PC-3 (cell line): ENCODE results near the gene UGT1A10. TPM values are rescaled to one million over a fixed set of nuclear protein-coding genes. Genes with fewer than 3 reads are reported as not detected.

Source experiments
- ATAC-seq: fragments of 200-7000 bp; cut with Tn5 transposase; 2 replicates; pipeline ENCODE4 v1.9.1; 2020; ENCODE audit warnings: mild to moderate bottlenecking, moderate library complexity
- BruUV-seq: library from RNA; stranded (reverse); fragments of 400-500 nt; replicated peaks from 2 replicates; lab custom pipeline; 2021; lab: Mats Ljungman, UMichigan
- CTCF ChIA-PET: fragments of 300-600 bp; sonication (Branson Sonifier 250); formaldehyde crosslinking; loops from one replicate; lab custom pipeline; 2022; ENCODE audit warnings: antibody characterized with exemption; lab: Charles Lee
- POLR2A ChIA-PET: fragments of 300-600 bp; sonication (Branson Sonifier 250); formaldehyde crosslinking; loops from one replicate; lab custom pipeline; 2022; ENCODE audit warnings: antibody characterized with exemption; ENCODE audit not compliant: unreplicated experiment; lab: Charles Lee
- DNase-seq: peaks from one replicate; pipeline ENCODE4 v3.0.0-alpha.2; 2015
- H2AFZ ChIP-seq: fragments of 300-600 bp; sonication (generic); 2 replicates; pipeline ENCODE4 v1.6.0; 2016; ENCODE audit warnings: antibody characterized with exemption, low read length
- H3F3A ChIP-seq: fragments of 300-600 bp; sonication (generic); one replicate; pipeline ENCODE4 v1.6.0; 2017; ENCODE audit warnings: antibody characterized with exemption, low read length, control low read depth, mild to moderate bottlenecking; ENCODE audit not compliant: unreplicated experiment
- H3K27ac ChIP-seq: fragments of 300-600 bp; sonication (generic); 2 replicates; pipeline ENCODE4 v1.5.1; 2016; ENCODE audit warnings: mild to moderate bottlenecking, low read length
- H3K27me3 ChIP-seq: fragments of 300-600 bp; sonication (generic); 2 replicates; pipeline ENCODE4 v1.6.1; 2016; ENCODE audit warnings: low read length, mixed read lengths
- H3K36me3 ChIP-seq: fragments of 300-600 bp; sonication (generic); 2 replicates; pipeline ENCODE4 v1.6.1; 2016; ENCODE audit warnings: low read depth, mixed run types, low read length, mixed read lengths
- H3K4me1 ChIP-seq: fragments of 300-600 bp; sonication (generic); 2 replicates; pipeline ENCODE4 v1.5.1; 2016; ENCODE audit warnings: low read length; ENCODE audit not compliant: insufficient read depth
- H3K4me2 ChIP-seq: fragments of 300-600 bp; sonication (generic); 2 replicates; pipeline ENCODE4 v1.6.0; 2016; ENCODE audit warnings: low read length
- H3K4me3 ChIP-seq: fragments of 300-600 bp; sonication (generic); 2 replicates; pipeline ENCODE4 v1.5.1; 2016; ENCODE audit warnings: mild to moderate bottlenecking, low read length, mixed read lengths
- H3K79me2 ChIP-seq: fragments of 300-600 bp; sonication (generic); 2 replicates; pipeline ENCODE4 v1.6.1; 2017; ENCODE audit warnings: low read length, mixed read lengths
- H3K9ac ChIP-seq: fragments of 300-600 bp; sonication (generic); 2 replicates; pipeline ENCODE4 v1.6.0; 2016; ENCODE audit warnings: mild to moderate bottlenecking, low read length
- H3K9me2 ChIP-seq: fragments of 300-600 bp; sonication (generic); replicated peaks from 2 replicates; pipeline ENCODE4 v1.6.1; 2016; ENCODE audit warnings: mixed run types, low read length, mixed read lengths
- H3K9me3 ChIP-seq: fragments of 300-600 bp; sonication (generic); 2 replicates; pipeline ENCODE4 v1.6.1; 2016; ENCODE audit warnings: low read length, mixed read lengths
- H4K20me1 ChIP-seq: fragments of 300-600 bp; sonication (generic); 2 replicates; pipeline ENCODE4 v1.6.1; 2016; ENCODE audit warnings: low read length, mixed read lengths
- EZH2 ChIP-seq: fragments of 300-600 bp; sonication (generic); IDR thresholded peaks from one replicate; pipeline ENCODE4 v1.6.1; 2017; ENCODE audit warnings: antibody characterized with exemption, mild to moderate bottlenecking, low read length; ENCODE audit not compliant: unreplicated experiment
- EZH2phosphoT487 ChIP-seq: fragments of 300-600 bp; sonication (generic); IDR thresholded peaks from 2 replicates; pipeline ENCODE4 v1.6.1; 2018; ENCODE audit warnings: mild to moderate bottlenecking, antibody characterized with exemption, low read length, borderline replicate concordance
- intact Hi-C: fragments of 100-400 bp; cut with micrococcal nuclease; formaldehyde crosslinking; loops from 2 replicates; pipeline ENCODE4 v1.9.0; 2023
- total RNA-seq: library from RNA; depleted of rRNA; stranded (reverse); fragments of >200 nt; gene quantifications from 2 replicates; pipeline ENCODE4 v1.2.3, GENCODE V29; 2014
- TF ChIP-seq, protein P1 (sequence below): fragments of 300-600 bp; sonication (generic); conservative IDR thresholded peaks from 2 replicates; pipeline ENCODE4 v1.5.1; 2017; ENCODE audit warnings: antibody characterized with exemption, low read depth, mild to moderate bottlenecking, low read length

Gene UGT1A10
- total RNA-seq, 1 experiment from 2014 or later: not detected

- no peaks in the 10 kb centered on the region for H3F3A ChIP-seq
- ChIA-PET CTCF (no interaction called here), POLR2A (no interaction called here)
- DNase-seq (no peak), ATAC-seq (peak; percentile 35; the same call in 1 of the 2 replicates)
- no peaks in the 10 kb centered on the region for H3K4me1 ChIP-seq
- no peak overlapping the region for H3K4me3 ChIP-seq
- H2AFZ ChIP-seq: no peak overlapping the region
- no peak overlapping the region for H3K9ac ChIP-seq
- BruUV-seq: no TSS peak
- no peaks in the 10 kb centered on the region for H4K20me1 ChIP-seq
- H3K9me3 ChIP-seq: no peaks in the 10 kb centered on the region
- H3K27me3 ChIP-seq: no peaks in the 10 kb centered on the region
- H3K9me2 ChIP-seq: no peaks in the 10 kb centered on the region; the same call in 1 of the 2 replicates
- no peak overlapping the region for H3K27ac ChIP-seq
- no peak overlapping the region for H3K4me2 ChIP-seq
- TF ChIP-seq EZH2 (no peak), EZH2phosphoT487 (no peak)
- TF ChIP-seq, protein P1, sequence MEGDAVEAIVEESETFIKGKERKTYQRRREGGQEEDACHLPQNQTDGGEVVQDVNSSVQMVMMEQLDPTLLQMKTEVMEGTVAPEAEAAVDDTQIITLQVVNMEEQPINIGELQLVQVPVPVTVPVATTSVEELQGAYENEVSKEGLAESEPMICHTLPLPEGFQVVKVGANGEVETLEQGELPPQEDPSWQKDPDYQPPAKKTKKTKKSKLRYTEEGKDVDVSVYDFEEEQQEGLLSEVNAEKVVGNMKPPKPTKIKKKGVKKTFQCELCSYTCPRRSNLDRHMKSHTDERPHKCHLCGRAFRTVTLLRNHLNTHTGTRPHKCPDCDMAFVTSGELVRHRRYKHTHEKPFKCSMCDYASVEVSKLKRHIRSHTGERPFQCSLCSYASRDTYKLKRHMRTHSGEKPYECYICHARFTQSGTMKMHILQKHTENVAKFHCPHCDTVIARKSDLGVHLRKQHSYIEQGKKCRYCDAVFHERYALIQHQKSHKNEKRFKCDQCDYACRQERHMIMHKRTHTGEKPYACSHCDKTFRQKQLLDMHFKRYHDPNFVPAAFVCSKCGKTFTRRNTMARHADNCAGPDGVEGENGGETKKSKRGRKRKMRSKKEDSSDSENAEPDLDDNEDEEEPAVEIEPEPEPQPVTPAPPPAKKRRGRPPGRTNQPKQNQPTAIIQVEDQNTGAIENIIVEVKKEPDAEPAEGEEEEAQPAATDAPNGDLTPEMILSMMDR: no peak
- intact Hi-C loops: no loop called here
- no peaks in the 10 kb centered on the region for H3K36me3 ChIP-seq
- no peaks in the 10 kb centered on the region for H3K79me2 ChIP-seq
Measured at GRCh38 chr2:233679196-233679595, 42.9 kb downstream of the UGT1A10 start.

DNA sequence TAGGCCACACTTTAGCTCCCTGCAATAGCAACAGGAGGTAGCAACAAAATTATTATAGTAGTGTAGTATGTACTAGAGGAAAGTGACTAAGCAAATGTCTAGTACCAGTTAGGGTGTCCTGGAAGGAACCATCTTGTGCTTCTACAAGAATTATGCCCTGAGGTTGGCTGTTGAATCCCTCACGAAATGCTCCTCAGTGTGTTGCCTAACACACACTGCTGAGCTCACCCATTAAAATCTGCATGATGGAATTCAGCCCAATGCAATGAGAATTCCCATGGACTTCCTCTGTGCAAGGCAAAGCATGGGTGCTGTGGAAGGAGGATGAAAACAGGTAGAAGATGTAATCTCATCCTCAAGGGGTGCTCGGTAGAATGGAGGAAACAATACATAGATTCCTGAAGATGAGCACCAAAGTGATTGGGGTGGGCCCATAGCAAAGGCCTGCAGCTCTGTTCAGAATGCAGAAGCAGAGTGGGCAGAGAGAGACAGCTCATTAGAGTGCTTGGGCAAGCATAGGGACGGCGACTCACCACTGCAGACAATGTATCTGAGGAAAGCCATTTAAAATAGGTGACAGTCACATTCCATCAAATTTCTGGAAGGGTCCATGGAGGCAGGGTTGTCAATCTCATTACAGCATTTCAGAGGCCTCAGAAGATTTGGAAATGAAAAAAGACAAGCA is 44.3 kb downstream of the UGT1A10 start:
- Histone ChIP-seq H3K36me3 (no peaks in the 10 kb centered on the region), H3K4me1 (0 out of 2 replicates have a peak, but pooled peaks cover 7% of the 10 kb centered on the region), H3K27ac (no peak overlapping the region), H3K9me3 (no peaks in the 10 kb centered on the region), H3K4me3 (no peak overlapping the region), H2AFZ (no peak overlapping the region), H4K20me1 (no peaks in the 10 kb centered on the region), H3K27me3 (no peaks in the 10 kb centered on the region), H3F3A (no peaks in the 10 kb centered on the region), H3K4me2 (no peak overlapping the region), H3K9ac (no peak overlapping the region), H3K79me2 (no peaks in the 10 kb centered on the region), H3K9me2 (no peaks in the 10 kb centered on the region; the same call in 1 of the 2 replicates)
- DNase-seq (no peak), ATAC-seq (no peak)
- ChIA-PET POLR2A (no interaction called here), CTCF (interaction anchor here (1.0 kb wide), 1 partner anchor 127 kb away, joined by 4 read pairs; no protein-coding TSS in a partner anchor)
- intact Hi-C loops: no loop called here
- no TSS peak for BruUV-seq
- no peak for TF ChIP-seq EZH2phosphoT487
- no peak for TF ChIP-seq EZH2
- TF ChIP-seq, protein P1: no peak

DNA sequence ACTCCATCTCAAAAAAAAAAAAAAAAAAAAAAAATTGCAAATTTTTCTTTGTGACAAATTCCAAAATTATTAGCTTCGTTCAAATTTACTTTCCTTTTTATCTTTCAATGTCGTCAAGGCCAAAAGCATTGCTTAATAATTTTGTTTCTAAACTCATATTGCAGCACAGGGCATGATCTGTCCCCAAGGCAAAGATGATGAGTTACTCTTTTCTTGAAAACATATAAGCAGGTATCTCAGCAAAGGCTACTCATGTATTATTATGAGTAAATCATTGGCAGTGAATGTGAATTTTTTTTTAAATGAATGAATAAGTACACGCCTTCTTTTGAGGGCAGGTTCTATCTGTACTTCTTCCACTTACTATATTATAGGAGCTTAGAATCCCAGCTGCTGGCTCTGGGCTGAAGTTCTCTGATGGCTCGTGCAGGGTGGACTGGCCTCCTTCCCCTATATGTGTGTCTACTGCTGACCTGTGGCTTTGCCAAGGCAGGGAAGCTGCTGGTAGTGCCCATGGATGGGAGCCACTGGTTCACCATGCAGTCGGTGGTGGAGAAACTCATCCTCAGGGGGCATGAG is 45.4 kb downstream of the UGT1A10 start, which contains the start of gene UGT1A7:
Gene UGT1A7 (plus strand): TSS at position 381 of the 579 bp plus-strand sequence. CDS start 37 bp downstream, at position 418.
- Histone ChIP-seq H3K9me3 (no peaks in the 10 kb centered on the region), H2AFZ (no peak within 1 kb of the TSS), H3K79me2 (no peaks in the 10 kb centered on the region), H3K9ac (no peak within 1 kb of the TSS), H3K4me2 (no peak within 1 kb of the TSS), H3K4me3 (no peak within 1 kb of the TSS), H3K27ac (no peak within 1 kb of the TSS), H3K9me2 (no peaks in the 10 kb centered on the region; the same call in 1 of the 2 replicates), H4K20me1 (no peaks in the 10 kb centered on the region), H3K27me3 (no peaks in the 10 kb centered on the region), H3K4me1 (0 out of 2 replicates have a peak, but pooled peaks cover 7% of the 10 kb centered on the region), H3F3A (no peaks in the 10 kb centered on the region), H3K36me3 (no peaks in the 10 kb centered on the region)
- no TSS peak for BruUV-seq
- POLR2A ChIA-PET: no interaction called here
- no peak for ATAC-seq
- TF ChIP-seq, protein P1: no peak
- TF ChIP-seq EZH2phosphoT487 (no peak), EZH2 (no peak)
- CTCF ChIA-PET: no interaction called here
- no peak for DNase-seq
- intact Hi-C loops: no loop called here
